ENCODE data around the gene SHISA9.

SHISA9 gene

GRCh38 chr16:12999368-12999767 is 98.0 kb downstream of the SHISA9 start:
- Histone ChIP-seq H3K4ac (ENCODE audit: low read depth, low read length) (no peak overlapping the region), H3K4me1 (ENCODE audit: control insufficient read depth in 1 of 2, insufficient read depth in 2 of 2, low read length in 2 of 2) (no peaks in the 10 kb centered on the region), H3K36me3 (ENCODE audit: control insufficient read depth in 1 of 2, insufficient read depth in 2 of 2, low read length in 2 of 2) (no peaks in the 10 kb centered on the region), H2AK5ac (ENCODE audit: low read length) (no peak overlapping the region), H3K9ac (ENCODE audit: low read length) (no peak overlapping the region), H3K9me3 (ENCODE audit: insufficient read depth, low read depth, low read length) (no peaks in the 10 kb centered on the region), H2AFZ (ENCODE audit: insufficient read depth, low read length, poor library complexity) (no peak overlapping the region), H3K79me1 (ENCODE audit: low read length) (no peaks in the 10 kb centered on the region), H4K8ac (ENCODE audit: low read depth, low read length) (no peak overlapping the region), H3K27ac (ENCODE audit: low read depth, low read length) (no peak overlapping the region), H3K14ac (ENCODE audit: low read length) (no peak overlapping the region), H3K27me3 (ENCODE audit: insufficient read depth, low read length) (no peaks in the 10 kb centered on the region), H3K4me3 (ENCODE audit: low read depth, low read length) (no peak overlapping the region), H3K23ac (ENCODE audit: low read length) (no peak overlapping the region), H3K79me2 (ENCODE audit: control insufficient read depth, insufficient read depth, low read length, poor library complexity) (no peaks in the 10 kb centered on the region), H4K91ac (ENCODE audit: low read depth, low read length) (no peak overlapping the region), H4K12ac (ENCODE audit: low read depth, low read length) (no peak overlapping the region), H2BK120ac (ENCODE audit: insufficient read depth, low read length, poor library complexity) (no peak overlapping the region), H3K18ac (ENCODE audit: low read length) (no peak overlapping the region), H2BK12ac (ENCODE audit: low read length) (no peak overlapping the region), H3K4me2 (ENCODE audit: low read length) (no peak overlapping the region), H2BK5ac (ENCODE audit: low read depth, low read length, poor library complexity) (no peak overlapping the region)
- no CpG with 5 or more reads among the region's 3 CpGs for WGBS (ENCODE audit: extremely low coverage, insufficient coverage, insufficient read length)
- DNase-seq: no peak

GRCh38 chr16:13005721-13006247 is 104.4 kb downstream of the SHISA9 start:
- H4K12ac ChIP-seq (ENCODE audit: low read depth, low read length): no peak overlapping the region
- no CpG with 5 or more reads among the region's 12 CpGs for WGBS (ENCODE audit: extremely low coverage, insufficient coverage, insufficient read length)
- no peaks in the 10 kb centered on the region for H3K79me2 ChIP-seq (ENCODE audit: control insufficient read depth, insufficient read depth, low read length, poor library complexity)
- no peak overlapping the region for H3K9ac ChIP-seq (ENCODE audit: low read length)
- no peak overlapping the region for H3K27ac ChIP-seq (ENCODE audit: low read depth, low read length)
- H3K36me3 ChIP-seq (ENCODE audit: control insufficient read depth in 1 of 2, insufficient read depth in 2 of 2, low read length in 2 of 2): no peaks in the 10 kb centered on the region
- no peak for DNase-seq
- no peak overlapping the region for H3K14ac ChIP-seq (ENCODE audit: low read length)
- H3K79me1 ChIP-seq (ENCODE audit: low read length): no peaks in the 10 kb centered on the region
- H3K27me3 ChIP-seq (ENCODE audit: insufficient read depth, low read length): no peaks in the 10 kb centered on the region
- H2BK5ac ChIP-seq (ENCODE audit: low read depth, low read length, poor library complexity): no peak overlapping the region
- H2BK12ac ChIP-seq (ENCODE audit: low read length): no peak overlapping the region
- no peak overlapping the region for H2AK5ac ChIP-seq (ENCODE audit: low read length)
- no peak overlapping the region for H3K4me2 ChIP-seq (ENCODE audit: low read length)
- H2AFZ ChIP-seq (ENCODE audit: insufficient read depth, low read length, poor library complexity): no peak overlapping the region
- no peak overlapping the region for H4K8ac ChIP-seq (ENCODE audit: low read depth, low read length)
- no peak overlapping the region for H3K4ac ChIP-seq (ENCODE audit: low read depth, low read length)
- H3K18ac ChIP-seq (ENCODE audit: low read length): no peak overlapping the region
- H3K23ac ChIP-seq (ENCODE audit: low read length): no peak overlapping the region
- no peaks in the 10 kb centered on the region for H3K4me1 ChIP-seq (ENCODE audit: control insufficient read depth in 1 of 2, insufficient read depth in 2 of 2, low read length in 2 of 2)
- H2BK120ac ChIP-seq (ENCODE audit: insufficient read depth, low read length, poor library complexity): no peak overlapping the region
- H3K9me3 ChIP-seq (ENCODE audit: insufficient read depth, low read depth, low read length): no peaks in the 10 kb centered on the region
- no peak overlapping the region for H4K91ac ChIP-seq (ENCODE audit: low read depth, low read length)
- no peak overlapping the region for H3K4me3 ChIP-seq (ENCODE audit: low read depth, low read length)

- WGBS (ENCODE audit: extremely low coverage, insufficient coverage, insufficient read length): no CpG with 5 or more reads among the region's 4 CpGs
- Histone ChIP-seq H2BK12ac (ENCODE audit: low read length) (no peak overlapping the region), H3K4me2 (ENCODE audit: low read length) (no peak overlapping the region), H3K9ac (ENCODE audit: low read length) (no peak overlapping the region), H3K14ac (ENCODE audit: low read length) (no peak overlapping the region), H3K4ac (ENCODE audit: low read depth, low read length) (no peak overlapping the region), H3K79me1 (ENCODE audit: low read length) (no peaks in the 10 kb centered on the region), H3K18ac (ENCODE audit: low read length) (no peak overlapping the region), H4K8ac (ENCODE audit: low read depth, low read length) (no peak overlapping the region), H3K79me2 (ENCODE audit: control insufficient read depth, insufficient read depth, low read length, poor library complexity) (no peaks in the 10 kb centered on the region), H3K27ac (ENCODE audit: low read depth, low read length) (no peak overlapping the region), H4K12ac (ENCODE audit: low read depth, low read length) (no peak overlapping the region), H2BK5ac (ENCODE audit: low read depth, low read length, poor library complexity) (no peak overlapping the region), H3K36me3 (ENCODE audit: control insufficient read depth in 1 of 2, insufficient read depth in 2 of 2, low read length in 2 of 2) (no peaks in the 10 kb centered on the region), H3K4me3 (ENCODE audit: low read depth, low read length) (no peak overlapping the region), H4K91ac (ENCODE audit: low read depth, low read length) (no peak overlapping the region), H3K4me1 (ENCODE audit: control insufficient read depth in 1 of 2, insufficient read depth in 2 of 2, low read length in 2 of 2) (no peaks in the 10 kb centered on the region), H2AK5ac (ENCODE audit: low read length) (no peak overlapping the region), H3K23ac (ENCODE audit: low read length) (no peak overlapping the region), H3K27me3 (ENCODE audit: insufficient read depth, low read length) (no peaks in the 10 kb centered on the region), H3K9me3 (ENCODE audit: insufficient read depth, low read depth, low read length) (no peaks in the 10 kb centered on the region), H2BK120ac (ENCODE audit: insufficient read depth, low read length, poor library complexity) (no peak overlapping the region), H2AFZ (ENCODE audit: insufficient read depth, low read length, poor library complexity) (no peak overlapping the region)
- no peak for DNase-seq
Measured at GRCh38 chr16:13012601-13013000, 111.2 kb downstream of the SHISA9 start.

GRCh38 chr16:13013043-13013442 is 111.6 kb downstream of the SHISA9 start:
- Histone ChIP-seq H3K27me3 (ENCODE audit: insufficient read depth, low read length) (no peaks in the 10 kb centered on the region), H3K36me3 (ENCODE audit: control insufficient read depth in 1 of 2, insufficient read depth in 2 of 2, low read length in 2 of 2) (no peaks in the 10 kb centered on the region), H4K12ac (ENCODE audit: low read depth, low read length) (no peak overlapping the region), H3K4me2 (ENCODE audit: low read length) (no peak overlapping the region), H2BK12ac (ENCODE audit: low read length) (no peak overlapping the region), H3K9me3 (ENCODE audit: insufficient read depth, low read depth, low read length) (no peaks in the 10 kb centered on the region), H3K4ac (ENCODE audit: low read depth, low read length) (no peak overlapping the region), H3K23ac (ENCODE audit: low read length) (no peak overlapping the region), H3K18ac (ENCODE audit: low read length) (no peak overlapping the region), H3K9ac (ENCODE audit: low read length) (no peak overlapping the region), H3K4me1 (ENCODE audit: control insufficient read depth in 1 of 2, insufficient read depth in 2 of 2, low read length in 2 of 2) (no peaks in the 10 kb centered on the region), H4K91ac (ENCODE audit: low read depth, low read length) (no peak overlapping the region), H3K79me2 (ENCODE audit: control insufficient read depth, insufficient read depth, low read length, poor library complexity) (no peaks in the 10 kb centered on the region), H2BK120ac (ENCODE audit: insufficient read depth, low read length, poor library complexity) (no peak overlapping the region), H3K27ac (ENCODE audit: low read depth, low read length) (no peak overlapping the region), H2BK5ac (ENCODE audit: low read depth, low read length, poor library complexity) (no peak overlapping the region), H2AFZ (ENCODE audit: insufficient read depth, low read length, poor library complexity) (no peak overlapping the region), H3K4me3 (ENCODE audit: low read depth, low read length) (no peak overlapping the region), H3K14ac (ENCODE audit: low read length) (no peak overlapping the region), H3K79me1 (ENCODE audit: low read length) (no peaks in the 10 kb centered on the region), H2AK5ac (ENCODE audit: low read length) (no peak overlapping the region), H4K8ac (ENCODE audit: low read depth, low read length) (no peak overlapping the region)
- WGBS (ENCODE audit: extremely low coverage, insufficient coverage, insufficient read length): no CpG with 5 or more reads among the region's 6 CpGs
- DNase-seq: no peak

Measured in trophoblast cell (in vitro differentiated cells and primary cell).